Mesothelial cell of epicardium (in vitro differentiated cells): Measurements from ENCODE around the gene HIVEP3. TPM values are rescaled to one million over a fixed set of nuclear protein-coding genes. Genes with fewer than 3 reads are reported as not detected.

Source experiments
- DNase-seq, 2 experiments: peaks; one replicate each; pipeline ENCODE4 v3.0.0; 2021; ENCODE audit warnings: low spot score in 2 of 2; ENCODE audit not compliant: unreplicated experiment in 2 of 2
- H3K27ac Mint-ChIP-seq: 2 replicates; pipeline ENCODE4 v1.8.0; 2021; ENCODE audit warnings: mixed read lengths
- H3K27me3 Mint-ChIP-seq: 2 replicates; pipeline ENCODE4 v1.8.0; 2021; ENCODE audit warnings: low read depth, mixed read lengths
- H3K36me3 Mint-ChIP-seq: 2 replicates; pipeline ENCODE4 v1.8.0; 2021; ENCODE audit warnings: mixed read lengths
- H3K4me1 Mint-ChIP-seq: 2 replicates; pipeline ENCODE4 v1.8.0; 2021; ENCODE audit warnings: mixed read lengths
- H3K4me3 Mint-ChIP-seq: 2 replicates; pipeline ENCODE4 v1.8.0; 2021; ENCODE audit warnings: mild to moderate bottlenecking, moderate library complexity, mixed read lengths
- H3K9me3 Mint-ChIP-seq: 2 replicates; pipeline ENCODE4 v1.8.0; 2021; ENCODE audit warnings: mixed read lengths
- total RNA-seq: library from RNA; stranded (reverse); gene quantifications from 3 replicates; pipeline ENCODE4 v1.2.1, GENCODE V29; 2021
- TF ChIP-seq, protein P1 (sequence below): fragments of 200-600 bp; sonication (generic); IDR thresholded peaks from one replicate; pipeline ENCODE4 v1.5.0; 2021; ENCODE audit warnings: antibody characterized with exemption; ENCODE audit not compliant: unreplicated experiment

The HIVEP3 gene
- total RNA-seq, 1 donor from 2014 or later: 8.9 TPM

DNA sequence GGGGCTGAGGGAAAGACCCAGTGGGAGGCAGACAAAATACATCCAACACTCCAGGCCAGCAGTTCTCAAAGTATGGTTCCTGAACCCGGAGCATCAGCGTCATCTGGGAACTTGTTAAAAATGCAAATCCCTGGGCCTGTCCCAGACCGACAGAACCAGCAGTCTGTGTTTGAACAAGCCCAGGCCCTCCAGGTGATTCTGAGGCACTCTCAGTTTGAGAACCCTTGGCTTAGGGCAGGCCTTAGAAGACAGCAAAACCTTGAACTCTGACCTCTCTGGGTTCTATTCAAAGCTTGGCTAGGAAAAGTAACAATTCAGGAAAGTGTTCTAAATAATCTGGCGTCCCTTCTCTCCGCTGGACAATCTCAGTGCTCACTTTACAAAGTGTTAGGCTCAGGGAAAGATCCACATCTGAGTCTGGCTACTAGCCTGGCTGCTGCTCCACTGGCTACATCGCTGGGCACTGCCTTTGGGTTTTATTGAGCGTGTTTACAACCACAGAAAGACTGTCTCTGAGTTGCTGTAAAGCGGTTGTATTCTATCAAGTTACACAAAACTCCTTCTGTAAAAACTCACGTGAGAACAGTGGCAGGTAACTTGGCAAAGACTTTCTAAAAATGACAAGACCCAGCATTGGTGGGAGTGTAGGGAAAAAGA, 166.1 kb downstream of the HIVEP3 start:
- TF ChIP-seq, protein P1, sequence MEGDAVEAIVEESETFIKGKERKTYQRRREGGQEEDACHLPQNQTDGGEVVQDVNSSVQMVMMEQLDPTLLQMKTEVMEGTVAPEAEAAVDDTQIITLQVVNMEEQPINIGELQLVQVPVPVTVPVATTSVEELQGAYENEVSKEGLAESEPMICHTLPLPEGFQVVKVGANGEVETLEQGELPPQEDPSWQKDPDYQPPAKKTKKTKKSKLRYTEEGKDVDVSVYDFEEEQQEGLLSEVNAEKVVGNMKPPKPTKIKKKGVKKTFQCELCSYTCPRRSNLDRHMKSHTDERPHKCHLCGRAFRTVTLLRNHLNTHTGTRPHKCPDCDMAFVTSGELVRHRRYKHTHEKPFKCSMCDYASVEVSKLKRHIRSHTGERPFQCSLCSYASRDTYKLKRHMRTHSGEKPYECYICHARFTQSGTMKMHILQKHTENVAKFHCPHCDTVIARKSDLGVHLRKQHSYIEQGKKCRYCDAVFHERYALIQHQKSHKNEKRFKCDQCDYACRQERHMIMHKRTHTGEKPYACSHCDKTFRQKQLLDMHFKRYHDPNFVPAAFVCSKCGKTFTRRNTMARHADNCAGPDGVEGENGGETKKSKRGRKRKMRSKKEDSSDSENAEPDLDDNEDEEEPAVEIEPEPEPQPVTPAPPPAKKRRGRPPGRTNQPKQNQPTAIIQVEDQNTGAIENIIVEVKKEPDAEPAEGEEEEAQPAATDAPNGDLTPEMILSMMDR: no peak
- DNase-seq: no peak
- peaks cover 7% of the 10 kb centered on the region for H3K9me3 Mint-ChIP-seq
- H3K4me3 Mint-ChIP-seq: no peak overlapping the region
- no peak overlapping the region for H3K27ac Mint-ChIP-seq
- H3K27me3 Mint-ChIP-seq: no peaks in the 10 kb centered on the region
- no peaks in the 10 kb centered on the region for H3K36me3 Mint-ChIP-seq
- H3K4me1 Mint-ChIP-seq: no peaks in the 10 kb centered on the region

DNA sequence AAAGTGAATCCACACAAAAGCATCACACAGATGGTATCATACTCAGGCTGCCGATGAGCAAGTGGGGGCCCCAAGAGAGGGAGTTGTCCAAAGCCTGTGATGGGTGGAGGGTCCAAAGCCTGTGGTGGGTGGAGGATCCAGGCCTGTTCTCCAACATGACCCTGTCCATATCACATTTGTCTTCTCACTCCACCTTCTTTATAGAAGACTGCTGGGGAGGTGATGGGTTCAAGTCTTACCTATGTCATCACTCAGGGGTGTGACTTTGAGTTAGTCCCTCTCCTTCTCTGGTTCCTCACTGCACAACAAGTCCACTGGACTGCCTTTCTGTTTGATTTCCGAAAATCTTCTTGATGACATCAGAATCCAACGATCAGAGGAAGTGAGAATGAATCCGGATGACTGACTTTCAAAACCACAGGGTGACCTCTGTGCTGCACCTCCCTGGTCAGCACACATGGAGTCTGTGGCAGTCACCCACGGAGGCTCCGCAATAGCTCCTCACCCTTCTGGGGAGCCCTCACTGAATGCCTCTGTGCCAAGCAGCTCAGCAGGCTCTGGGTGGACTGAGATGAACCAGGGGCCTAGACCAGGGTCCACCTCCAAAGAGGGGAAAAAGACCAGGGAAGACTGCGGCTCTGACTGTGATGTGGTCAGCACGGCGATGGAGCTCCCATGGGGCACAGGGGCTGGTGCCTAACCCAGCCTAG, 166.8 kb downstream of the HIVEP3 start:
- TF ChIP-seq, protein P1: no peak
- Mint-ChIP-seq H3K9me3 (peaks cover 7% of the 10 kb centered on the region), H3K27ac (no peak overlapping the region), H3K27me3 (no peaks in the 10 kb centered on the region), H3K36me3 (no peaks in the 10 kb centered on the region), H3K4me3 (no peak overlapping the region), H3K4me1 (no peaks in the 10 kb centered on the region)
- no peak for DNase-seq

DNA sequence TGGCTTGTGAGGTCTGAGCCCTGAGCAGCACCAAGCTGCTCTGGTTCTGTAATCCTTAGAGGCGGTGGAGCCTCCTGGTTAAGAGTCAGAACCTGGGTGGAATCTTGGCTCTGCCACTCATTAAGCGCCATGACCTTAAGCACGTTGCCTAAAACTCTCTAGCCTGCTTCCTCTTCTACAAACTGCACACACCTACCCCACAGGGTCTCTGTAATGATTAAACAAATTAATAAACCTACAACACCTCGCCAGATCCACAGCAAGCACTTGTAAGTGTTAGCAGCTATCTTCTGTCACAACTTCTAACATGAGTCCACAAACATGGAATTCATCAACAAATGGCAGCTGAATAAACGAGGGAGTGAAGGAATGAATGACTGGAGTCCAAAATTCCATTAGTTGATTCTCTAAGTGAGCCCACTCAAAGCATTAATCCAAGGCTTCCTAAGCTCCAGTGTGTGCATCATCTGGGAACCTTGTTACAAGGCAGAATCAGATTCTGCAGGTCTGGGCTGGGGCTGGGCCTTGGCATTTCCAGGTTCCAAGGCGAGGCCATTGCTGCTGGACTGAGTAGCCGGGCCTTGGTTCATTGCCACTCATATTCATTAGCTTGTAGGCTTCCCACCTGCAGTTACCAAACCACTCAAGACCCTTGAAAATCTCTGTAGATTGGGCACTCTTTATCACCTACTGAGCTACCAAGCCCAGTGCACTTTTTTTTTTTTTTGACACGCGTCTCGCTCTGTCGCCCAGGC, 168.6 kb downstream of the HIVEP3 start:
- Mint-ChIP-seq H3K27ac (no peak overlapping the region), H3K27me3 (no peaks in the 10 kb centered on the region), H3K36me3 (no peaks in the 10 kb centered on the region), H3K4me1 (peaks cover 2% of the 10 kb centered on the region), H3K9me3 (no peaks in the 10 kb centered on the region), H3K4me3 (no peak overlapping the region)
- TF ChIP-seq, protein P1: no peak
- DNase-seq: no peak

DNA sequence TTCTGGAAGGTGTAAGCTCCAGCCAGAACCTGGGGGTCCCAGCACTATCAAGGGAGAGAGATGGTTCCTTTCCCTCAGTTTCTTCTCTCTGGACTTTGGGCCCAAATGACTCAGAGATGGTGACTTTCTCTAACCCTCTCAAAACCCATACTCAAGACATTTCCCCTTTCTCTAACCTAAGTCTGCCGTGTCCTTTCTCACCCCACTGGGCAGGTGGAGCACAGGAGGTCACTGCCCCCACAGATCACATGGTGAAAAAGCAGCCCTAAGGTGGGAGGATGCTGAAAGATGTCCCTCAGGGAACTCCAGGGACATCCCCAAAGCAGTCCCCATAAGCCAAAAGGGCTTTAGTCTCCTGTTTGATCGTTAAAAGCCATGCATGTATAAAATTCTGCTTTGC, 173.7 kb downstream of the HIVEP3 start:
- Mint-ChIP-seq H3K4me1 (peaks cover 2% of the 10 kb centered on the region), H3K27ac (no peak overlapping the region), H3K4me3 (no peak overlapping the region), H3K9me3 (no peaks in the 10 kb centered on the region), H3K36me3 (no peaks in the 10 kb centered on the region), H3K27me3 (peaks cover 2% of the 10 kb centered on the region)
- DNase-seq: no peak
- TF ChIP-seq, protein P1: no peak

DNA sequence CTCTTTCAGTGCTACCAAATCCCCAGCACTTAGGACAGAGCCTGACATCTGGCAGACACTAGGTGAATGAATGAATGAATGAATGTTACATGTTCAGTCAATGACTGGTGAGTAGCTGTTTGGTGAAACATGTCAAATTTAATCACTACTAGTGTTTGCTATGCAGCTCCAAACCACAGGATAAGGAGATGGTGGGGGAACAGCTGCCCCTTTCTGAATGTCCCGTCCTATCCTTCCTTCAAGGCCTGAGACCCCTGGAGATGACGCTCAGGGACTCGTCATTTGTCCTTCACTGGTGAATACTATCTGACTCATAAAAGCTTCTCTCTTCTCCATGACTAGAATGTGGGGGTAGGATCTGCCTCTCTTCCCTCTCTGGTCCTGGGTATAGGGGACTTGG, 175.4 kb downstream of the HIVEP3 start:
- TF ChIP-seq, protein P1: no peak
- Mint-ChIP-seq H3K9me3 (no peaks in the 10 kb centered on the region), H3K4me1 (peaks cover 2% of the 10 kb centered on the region)

More for the DNA sequence above, 175.4 kb downstream of the HIVEP3 start:
- H3K27me3 Mint-ChIP-seq: peaks cover 2% of the 10 kb centered on the region
- H3K36me3 Mint-ChIP-seq: no peaks in the 10 kb centered on the region
- no peak for DNase-seq
- H3K4me3 Mint-ChIP-seq: no peak overlapping the region
- H3K27ac Mint-ChIP-seq: no peak overlapping the region
